HCT116 (cell line): ENCODE data around the gene ADAM10.

Experiments used
- EGR1 ChIP-seq: IDR thresholded peaks from 2 replicates; pipeline ENCODE4 v1.6.1; 2012; ENCODE audit warnings: low read depth
- EZH2phosphoT487 ChIP-seq: fragments of 200-600 bp; IDR thresholded peaks from 2 replicates; pipeline ENCODE4 v1.6.1; 2018; ENCODE audit warnings: antibody characterized with exemption, borderline replicate concordance
- POLR2A ChIP-seq: IDR thresholded peaks from 2 replicates; pipeline ENCODE4 v1.7.0; 2011; ENCODE audit warnings: borderline replicate concordance; ENCODE audit not compliant: insufficient read depth, insufficient read length; ENCODE audit errors: extremely low read depth
- SIN3A ChIP-seq: IDR thresholded peaks from 2 replicates; pipeline ENCODE4 v1.6.1; 2012; ENCODE audit warnings: low read depth
- SP1 ChIP-seq: IDR thresholded peaks from 2 replicates; pipeline ENCODE4 v1.6.1; 2012; ENCODE audit warnings: low read depth
- YY1 ChIP-seq: IDR thresholded peaks from 2 replicates; pipeline ENCODE4 v1.6.1; 2011; ENCODE audit warnings: low read length, low read depth, moderate library complexity, mild to moderate bottlenecking; ENCODE audit not compliant: insufficient replicate concordance; ENCODE audit errors: extremely low read depth
- ZFX ChIP-seq: fragments of 450-650 bp; IDR thresholded peaks from 2 replicates; pipeline ENCODE4 v1.6.1; 2017
- TF ChIP-seq, protein P1 (sequence below), 3 experiments: fragments of 200-600 bp in 1 of 3; sonication (generic) in 1 of 3; IDR thresholded peaks in 2 of 3; conservative IDR thresholded peaks in 1 of 3; 2 replicates each; pipeline ENCODE4 v1.5.1; 2012 to 2017; ENCODE audit warnings: low read depth in 2 of 3, low read length in 2 of 3, antibody characterized with exemption in 1 of 3, borderline replicate concordance in 1 of 3, control low read depth in 1 of 3, mild to moderate bottlenecking in 1 of 3, mixed read lengths in 1 of 3, mixed run types in 1 of 3, moderate library complexity in 1 of 3; ENCODE audit not compliant: insufficient read depth in 1 of 3

- TF ChIP-seq SIN3A, result no peak
- TF ChIP-seq ZFX, result no peak
- TF ChIP-seq POLR2A, result no peak
- TF ChIP-seq EZH2phosphoT487, result no peak
- no peak for TF ChIP-seq SP1
- TF ChIP-seq, protein P1, sequence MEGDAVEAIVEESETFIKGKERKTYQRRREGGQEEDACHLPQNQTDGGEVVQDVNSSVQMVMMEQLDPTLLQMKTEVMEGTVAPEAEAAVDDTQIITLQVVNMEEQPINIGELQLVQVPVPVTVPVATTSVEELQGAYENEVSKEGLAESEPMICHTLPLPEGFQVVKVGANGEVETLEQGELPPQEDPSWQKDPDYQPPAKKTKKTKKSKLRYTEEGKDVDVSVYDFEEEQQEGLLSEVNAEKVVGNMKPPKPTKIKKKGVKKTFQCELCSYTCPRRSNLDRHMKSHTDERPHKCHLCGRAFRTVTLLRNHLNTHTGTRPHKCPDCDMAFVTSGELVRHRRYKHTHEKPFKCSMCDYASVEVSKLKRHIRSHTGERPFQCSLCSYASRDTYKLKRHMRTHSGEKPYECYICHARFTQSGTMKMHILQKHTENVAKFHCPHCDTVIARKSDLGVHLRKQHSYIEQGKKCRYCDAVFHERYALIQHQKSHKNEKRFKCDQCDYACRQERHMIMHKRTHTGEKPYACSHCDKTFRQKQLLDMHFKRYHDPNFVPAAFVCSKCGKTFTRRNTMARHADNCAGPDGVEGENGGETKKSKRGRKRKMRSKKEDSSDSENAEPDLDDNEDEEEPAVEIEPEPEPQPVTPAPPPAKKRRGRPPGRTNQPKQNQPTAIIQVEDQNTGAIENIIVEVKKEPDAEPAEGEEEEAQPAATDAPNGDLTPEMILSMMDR (IDR thresholded peaks at IDR 0.05 in 2 of 3, conservative IDR thresholded peaks at IDR 0.05 in 1 of 3; ENCODE audit: borderline replicate concordance in 1 of 3, insufficient read depth in 1 of 3, low read depth in 2 of 3, low read length in 2 of 3), result no peak
- no peak for TF ChIP-seq EGR1
- TF ChIP-seq YY1, result no peak
Measured at GRCh38 chr15:58574631-58575030, 174.9 kb downstream of the ADAM10 start.
